HG03064 (cell line): ENCODE measurements around the gene RAX2.
"Not testable (repeated sequence)": the region's sequence is repeated elsewhere in the genome, so short reads cannot be mapped to it uniquely, and the experiment has no call there.

ENCODE experiments used
- ATAC-seq: cut with Tn5 transposase; IDR thresholded peaks from one replicate; pipeline ENCODE4 v1.9.1; 2021; ENCODE audit warnings: low read depth; ENCODE audit not compliant: unreplicated experiment

The RAX2 gene

DNA sequence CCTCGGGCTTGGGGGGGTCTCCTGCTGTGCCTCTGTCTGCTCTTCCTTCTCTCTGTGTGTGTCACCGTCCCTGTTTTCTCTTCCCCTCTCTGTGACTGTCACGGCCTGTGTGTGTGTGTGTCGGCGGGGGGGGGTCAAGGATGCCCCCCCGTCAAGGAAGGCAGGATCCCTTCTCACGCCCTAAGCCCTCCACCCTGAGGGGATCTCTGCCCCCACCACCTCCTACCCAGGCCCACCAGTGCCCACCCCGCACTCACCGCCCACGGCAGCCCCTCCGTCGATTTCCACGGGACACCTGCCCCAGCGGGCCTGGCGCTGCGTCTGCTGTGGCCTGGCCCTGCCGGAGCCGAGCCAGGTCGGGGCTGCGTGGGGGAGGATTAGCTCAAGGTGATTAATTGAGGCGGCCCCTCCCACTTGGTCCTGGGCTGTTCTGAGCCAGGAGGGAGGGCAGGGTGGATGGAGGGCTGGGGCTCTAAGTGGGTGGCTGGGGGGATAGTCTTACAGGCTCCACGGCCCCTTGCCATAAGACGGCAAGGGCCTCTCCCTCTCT lies at the start of gene RAX2:
Gene RAX2, minus strand, starts transcription at position 323 of the 550 bp plus-strand sequence. CDS start 486 bp downstream, outside the sequence.
- no peak for ATAC-seq

DNA sequence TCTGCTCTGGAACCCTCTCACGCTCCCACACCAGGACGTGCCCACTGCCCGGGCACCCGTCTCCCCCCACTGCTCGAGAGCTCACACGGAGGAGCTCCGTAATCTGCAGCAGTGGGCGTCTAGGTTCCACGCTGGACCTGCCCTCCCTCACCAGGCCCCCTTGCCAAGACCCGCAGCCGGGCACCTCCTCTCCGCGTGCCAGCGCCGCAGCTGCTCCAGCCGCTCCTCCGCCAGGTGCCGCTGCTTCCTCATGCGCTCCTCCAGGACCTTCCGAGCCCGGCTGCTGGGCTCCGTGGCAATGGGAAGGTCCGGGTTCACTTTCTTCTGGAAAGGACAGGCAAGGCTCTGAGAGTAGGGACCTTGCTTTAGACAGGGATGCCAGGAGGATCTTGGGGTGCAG lies 49.1 kb upstream of the RAX2 start:
- no peak for ATAC-seq

DNA sequence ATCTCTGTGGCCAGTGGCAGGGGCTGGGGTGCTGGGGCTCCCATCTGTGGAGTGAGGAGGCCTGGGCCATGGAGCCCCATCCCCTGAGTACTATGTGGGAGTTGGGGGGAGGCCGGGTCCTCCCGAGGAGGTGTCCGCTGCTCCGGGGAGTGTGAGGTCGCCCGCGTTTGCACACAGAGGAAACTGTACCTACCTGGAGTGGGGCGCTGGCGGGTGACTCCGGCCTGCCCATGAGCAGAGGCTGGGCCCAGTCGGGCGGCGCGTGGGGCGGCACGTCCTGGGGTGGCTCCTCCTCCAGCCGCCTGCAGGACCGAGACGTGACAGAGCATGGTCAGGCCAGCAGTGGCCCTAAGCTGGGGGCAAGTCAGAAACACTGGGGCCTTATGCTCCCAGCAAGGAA lies 48.0 kb upstream of the RAX2 start:
- ATAC-seq = no peak

DNA sequence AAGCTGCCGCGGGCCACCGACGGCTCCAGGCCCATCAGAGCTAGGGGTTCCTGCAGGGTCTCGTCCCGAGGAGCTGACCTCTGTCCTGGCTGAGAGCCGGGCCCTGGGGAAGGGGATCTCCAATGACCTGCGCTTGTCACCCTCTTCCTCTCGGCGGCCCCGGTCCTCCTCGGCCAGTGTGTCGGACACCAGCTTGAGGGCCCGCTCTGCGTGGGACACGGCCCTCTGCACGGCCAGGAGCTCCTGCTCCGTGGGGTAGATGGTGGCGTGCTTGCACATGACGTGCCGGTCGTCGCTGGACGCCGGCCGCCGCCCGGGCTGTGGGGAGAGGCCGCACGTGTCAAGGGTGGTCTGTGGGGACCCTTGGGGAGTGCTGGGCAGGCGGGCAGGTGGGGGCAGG lies 46.9 kb upstream of the RAX2 start:
- no peak for ATAC-seq

DNA sequence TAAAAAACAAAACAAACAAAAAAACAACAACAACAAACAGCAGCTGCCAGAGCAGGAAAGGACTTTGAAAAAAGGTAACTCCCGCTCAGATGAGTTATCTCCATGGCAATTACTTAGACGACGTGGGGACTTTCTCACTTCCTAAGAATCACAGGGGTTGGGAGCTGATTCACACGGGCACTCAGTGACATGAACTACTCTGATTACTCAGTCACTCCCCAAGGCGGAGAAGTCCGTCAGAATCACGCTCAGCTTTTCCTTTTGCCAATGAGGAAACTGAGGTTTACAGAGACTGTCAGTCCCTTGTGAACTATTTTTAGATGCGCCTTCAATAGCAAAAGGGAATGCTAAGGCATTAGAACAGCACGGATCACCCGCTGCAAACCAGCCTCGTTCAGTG lies 46.4 kb upstream of the RAX2 start:
- ATAC-seq = no peak

DNA sequence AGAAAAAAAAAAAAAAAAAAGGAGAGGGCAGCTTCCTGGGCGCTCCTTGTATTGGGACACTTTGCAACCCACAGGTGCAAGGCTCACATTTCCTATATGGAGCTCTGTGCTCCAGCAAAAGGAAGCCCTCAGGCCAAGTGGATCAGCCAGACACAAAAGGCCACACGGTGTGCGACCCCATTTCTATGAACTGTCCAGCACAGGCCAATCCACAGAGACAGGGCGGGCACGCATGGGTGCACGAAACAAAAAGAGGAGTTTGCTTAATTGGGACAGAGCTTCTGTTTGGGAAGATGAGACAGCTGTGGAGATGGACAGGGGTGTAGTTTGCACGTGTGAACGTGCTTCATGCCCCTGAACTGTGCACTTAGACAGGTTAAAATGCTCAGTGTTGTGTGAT lies 45.7 kb upstream of the RAX2 start:
- ATAC-seq = no peak

DNA sequence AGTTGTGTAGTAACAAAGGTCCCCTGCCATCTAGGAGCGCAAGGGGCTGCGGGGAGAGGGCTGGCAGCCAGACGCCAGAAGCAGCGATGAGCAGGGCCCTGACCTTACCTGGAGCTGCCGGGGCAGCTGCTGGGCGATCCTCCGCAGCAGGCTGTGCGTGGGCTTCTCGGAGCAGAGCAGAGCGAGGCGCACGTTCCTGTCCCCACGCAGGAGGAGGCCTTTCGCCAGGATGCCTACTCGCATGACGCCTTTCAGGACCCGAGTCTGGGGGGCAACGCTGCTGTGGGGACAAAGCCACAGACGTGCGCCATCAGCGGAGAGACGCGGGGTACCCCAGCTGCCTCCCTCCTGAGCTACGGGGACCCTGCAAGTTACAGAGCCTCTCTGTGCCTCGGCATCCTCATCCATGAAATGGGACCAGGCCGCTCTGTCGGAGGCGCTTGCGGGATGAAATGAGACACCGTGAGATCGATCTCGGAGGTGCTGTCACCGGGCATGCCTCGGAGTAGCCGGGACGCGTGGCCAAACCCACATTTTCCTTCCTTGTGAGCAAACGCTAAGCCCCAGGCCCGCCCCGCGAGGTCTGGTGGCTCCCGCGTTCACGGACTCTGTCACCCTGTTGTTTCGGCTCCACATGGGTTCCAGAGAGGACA lies 44.7 kb upstream of the RAX2 start:
- ATAC-seq = no peak

DNA sequence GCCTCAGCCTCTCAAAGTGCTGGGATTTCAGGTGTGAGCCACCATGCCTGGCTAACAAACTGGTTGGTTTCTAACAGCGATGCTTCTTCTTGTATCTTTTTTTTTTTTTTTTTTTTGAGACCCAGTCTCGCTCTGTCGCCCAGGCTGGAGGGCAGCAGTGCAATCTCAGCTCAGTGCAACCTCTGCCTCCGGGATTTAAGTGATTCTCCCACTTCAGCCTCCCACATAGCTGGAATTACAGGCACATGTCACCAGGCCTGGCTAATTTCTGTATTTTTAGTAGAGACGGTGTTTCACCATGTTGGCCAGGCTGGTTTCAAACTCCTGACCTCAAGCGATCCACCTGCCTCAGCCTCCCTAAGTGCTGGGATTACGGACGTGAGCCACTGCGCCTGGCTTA lies 44.1 kb upstream of the RAX2 start:
- not testable (repeated sequence) for ATAC-seq

DNA sequence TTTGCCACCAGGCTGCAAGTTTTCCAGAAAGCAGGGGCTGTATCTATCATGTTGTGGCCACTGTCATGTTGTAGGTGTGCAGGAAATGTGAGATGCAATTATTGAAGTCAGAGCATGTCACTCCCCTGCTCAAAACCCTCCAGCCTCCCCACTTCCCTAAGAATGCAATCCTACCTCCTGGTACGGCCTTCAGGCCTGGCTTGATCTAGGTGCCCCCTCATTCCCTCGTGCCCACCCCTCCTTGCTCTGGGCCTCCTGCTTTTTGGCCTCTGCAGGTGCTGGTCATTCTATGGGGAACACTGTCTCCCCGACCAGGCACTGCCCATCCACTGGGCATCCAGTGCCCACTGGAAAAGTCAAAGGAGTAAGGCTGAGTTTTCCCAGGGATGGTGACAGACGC lies 42.6 kb upstream of the RAX2 start:
- no peak for ATAC-seq

DNA sequence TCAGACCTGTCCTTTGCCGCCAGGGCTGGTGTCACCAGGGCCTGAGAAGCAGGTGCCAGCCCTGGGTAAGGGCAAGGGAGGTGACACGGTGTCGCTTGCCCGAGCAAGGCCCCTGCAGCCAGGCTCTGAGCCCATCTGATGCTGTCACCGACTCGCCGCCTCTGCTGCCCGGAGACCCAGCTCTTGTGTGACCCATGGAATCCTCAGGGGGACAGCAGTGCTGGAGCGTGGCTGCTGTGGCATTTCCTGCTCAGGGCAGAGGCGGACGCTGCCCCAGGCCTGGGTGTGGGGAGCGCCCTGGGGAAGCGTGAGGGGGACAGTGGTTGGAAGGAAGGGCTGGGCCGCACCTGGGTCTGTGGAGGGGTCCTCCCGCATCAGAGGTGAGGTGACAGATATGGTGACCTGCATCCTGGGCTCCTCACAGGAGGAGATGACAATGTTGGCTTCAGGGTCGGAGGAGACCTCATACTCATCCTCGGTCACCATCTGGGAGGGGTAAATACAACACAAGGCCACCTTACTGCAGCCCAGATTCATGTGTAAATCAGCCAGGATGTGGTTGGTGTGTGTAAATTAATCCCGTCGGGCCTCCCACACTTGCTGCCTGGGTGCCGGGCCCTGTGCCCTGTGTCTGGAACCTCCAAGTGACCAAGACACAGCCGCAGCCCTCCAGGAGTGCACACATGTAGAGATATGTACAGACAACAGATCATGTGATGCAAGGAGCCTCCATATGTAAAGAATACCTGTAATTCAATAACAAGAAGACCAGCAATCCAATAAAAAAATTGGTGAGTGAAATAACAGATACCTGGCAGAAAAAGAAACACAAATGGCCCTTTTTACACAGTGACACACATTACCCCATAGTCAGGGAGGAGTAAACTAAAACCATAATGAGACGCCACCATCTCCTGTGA lies 41.7 kb upstream of the RAX2 start:
- no peak for ATAC-seq

DNA sequence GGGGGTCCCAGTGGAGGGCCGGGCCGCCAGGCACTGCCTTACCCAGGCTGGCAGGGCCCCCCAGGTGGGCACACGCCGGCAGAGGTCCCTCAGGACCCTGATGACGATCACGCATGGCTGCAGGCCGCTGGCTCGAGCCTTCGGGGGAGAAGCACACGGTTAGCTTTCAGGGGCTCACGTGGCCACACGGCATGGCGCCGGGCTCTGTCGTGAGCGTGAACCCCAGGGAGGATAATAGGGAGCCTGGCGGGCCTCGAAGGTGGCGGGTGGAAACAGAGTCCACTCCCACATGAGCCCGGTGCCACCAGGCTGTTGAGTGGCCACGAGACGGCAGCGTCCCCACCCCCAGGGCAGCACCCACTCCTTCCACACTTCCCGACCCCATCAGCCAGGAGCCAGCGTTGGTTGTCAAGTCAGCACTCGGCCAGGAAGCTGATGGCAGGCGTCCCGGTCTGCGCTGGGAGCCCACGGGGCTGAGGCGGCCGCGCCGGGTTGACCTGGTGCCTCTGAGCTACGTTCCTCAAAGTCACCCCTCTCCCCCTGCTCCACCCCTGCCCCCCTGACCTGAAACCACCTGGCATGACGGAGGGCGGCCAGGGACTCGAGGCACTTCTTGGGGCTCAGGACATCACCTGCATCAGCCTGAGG lies 38.8 kb upstream of the RAX2 start:
- no peak for ATAC-seq

DNA sequence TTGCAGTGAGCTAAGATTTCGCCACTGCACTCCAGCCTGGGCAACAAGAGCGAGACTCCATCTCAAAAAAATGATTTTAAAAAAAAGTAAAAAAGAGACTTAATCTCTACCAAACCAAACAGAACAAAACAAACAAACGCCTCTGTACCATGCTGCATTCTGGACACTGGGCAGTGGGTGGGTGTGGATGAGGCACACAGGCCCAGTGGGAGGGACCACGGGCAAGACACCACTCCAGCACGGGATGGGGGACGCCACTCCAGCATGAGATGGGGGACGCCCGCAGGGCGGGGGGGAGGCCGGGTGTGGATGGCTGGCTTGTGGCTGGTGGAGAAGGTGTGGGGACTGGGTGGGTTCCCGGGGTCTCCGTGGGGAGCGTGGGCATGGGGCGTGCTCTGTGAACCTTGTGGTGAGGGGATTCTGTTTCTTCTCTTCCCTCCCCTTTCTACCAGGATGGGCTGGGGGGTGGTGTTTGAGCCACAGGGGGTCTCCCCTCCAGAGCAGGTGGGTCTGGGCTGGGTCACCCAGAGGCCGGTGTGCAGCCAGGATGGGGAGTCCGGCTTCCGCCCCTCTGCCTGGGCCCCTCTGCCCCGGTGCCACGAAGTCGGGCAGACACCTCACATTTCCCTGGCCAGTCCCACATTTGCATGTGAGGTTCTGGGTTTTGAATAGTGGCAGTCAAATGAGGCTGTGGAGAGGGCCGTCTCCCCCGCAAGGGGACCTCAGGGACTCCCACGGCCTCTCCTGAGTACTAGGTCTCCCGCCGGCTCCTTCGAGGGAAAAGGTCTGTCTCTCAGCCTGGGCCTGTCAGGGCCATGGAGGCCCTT lies 38.1 kb upstream of the RAX2 start:
- no peak for ATAC-seq

DNA sequence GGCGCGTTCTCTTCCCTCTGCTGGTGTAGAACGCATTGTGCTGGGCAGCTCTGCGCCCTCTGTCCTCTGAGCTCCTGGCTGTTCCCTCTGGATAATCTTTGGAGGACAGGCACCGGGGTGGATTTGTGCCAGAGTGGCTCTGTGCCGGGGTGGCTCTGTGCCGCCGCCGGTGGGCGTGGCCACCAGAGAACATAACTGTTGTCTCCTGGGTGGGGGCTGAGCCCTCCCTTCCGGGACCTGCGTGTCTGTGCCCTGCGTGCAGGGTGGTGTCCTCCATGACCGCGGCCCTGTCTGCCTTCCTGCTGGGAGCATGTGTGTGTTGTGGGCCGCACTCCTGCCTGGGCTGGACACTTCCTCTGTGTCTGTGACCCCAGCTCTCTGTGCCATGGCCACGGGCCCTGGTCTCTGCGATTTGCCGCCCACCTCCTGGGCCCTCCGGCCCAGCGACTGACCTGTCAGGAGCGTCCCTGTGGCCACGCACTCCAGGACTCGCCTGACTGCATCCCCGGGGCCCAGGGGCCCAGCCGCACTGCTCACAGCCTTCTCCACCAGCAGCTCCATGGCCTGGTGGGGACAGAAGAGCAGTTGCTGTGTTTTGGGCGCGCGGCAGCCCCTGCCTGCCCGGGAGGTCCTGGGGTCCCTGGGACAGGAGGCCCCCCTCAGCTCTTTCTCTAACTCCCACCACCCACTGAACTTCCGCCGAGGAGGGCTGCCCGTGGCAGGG lies 36.6 kb upstream of the RAX2 start:
- ATAC-seq = no peak

DNA sequence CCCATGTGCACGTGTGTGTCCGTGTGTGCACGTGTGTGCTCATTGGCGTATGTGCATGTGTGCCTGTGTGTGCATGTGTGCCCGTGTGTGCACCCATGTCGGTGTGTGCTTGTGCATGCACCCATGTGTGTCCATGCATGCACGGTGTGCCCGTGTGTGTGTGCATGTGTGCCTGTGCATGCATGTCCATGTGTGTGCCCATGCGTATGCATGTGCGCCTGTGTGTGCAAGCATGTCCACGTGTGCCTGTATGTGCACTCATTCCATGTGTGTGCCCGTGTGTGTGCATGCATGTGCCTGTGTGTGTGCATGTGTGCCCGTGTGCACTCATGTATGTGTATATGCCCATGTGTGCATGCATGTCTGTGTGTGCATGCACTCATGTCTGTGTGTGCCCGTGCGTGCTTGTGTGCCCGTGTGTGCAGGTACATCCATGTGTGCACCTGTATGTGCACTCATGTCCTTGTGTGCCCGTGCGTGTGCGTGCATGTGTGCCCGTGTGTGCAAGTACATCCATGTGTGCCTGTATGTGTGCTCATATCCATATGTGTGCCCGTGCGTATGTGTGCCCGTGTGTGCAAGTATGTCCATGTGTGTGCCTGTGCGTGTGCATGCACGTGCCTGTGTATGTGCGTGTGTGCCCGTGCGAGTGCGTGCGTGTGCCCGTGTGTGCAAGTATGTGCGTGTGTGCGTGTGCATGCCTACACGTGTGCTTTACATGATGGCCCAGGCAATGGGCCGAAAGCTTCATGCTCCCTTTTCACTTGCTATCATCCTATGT lies 35.7 kb upstream of the RAX2 start:
- ATAC-seq = no peak

DNA sequence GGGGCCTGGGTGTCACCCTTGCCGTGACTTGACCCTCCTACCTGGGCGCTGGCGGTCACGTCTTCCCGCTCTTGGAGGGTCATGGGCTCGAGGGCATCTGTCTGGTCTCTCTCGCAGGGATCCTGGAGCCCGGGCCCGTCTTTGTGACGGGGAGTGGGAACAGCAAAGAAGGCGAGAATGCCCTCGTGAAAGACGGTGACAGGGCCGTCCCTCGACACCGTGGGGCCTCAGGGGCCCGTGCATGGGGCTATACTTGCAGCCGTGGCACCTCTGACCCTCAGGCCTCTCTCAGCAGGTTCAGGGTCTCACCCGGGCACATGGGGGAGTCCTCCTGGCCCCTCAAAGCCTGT lies 35.1 kb upstream of the RAX2 start:
- ATAC-seq = no peak

DNA sequence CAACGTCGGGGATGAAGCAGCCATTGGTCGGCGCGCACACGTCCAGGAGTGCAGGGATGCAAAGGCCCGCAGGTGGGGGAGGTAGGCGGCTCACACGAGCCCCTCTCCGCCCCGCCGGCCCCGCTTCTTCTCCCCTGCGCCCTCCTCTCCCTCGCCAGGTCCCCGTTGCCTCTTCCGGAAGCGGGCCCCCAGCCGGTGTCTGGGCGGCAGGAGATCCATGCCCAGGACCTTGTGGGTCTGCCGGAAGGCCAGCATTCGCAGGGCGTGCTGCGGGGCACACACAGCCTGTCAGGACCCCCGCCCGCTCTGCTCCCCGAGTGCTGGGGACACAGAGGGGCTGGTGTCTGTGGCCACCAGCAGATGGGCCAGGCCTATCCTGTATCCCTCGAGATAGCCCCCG lies 33.8 kb upstream of the RAX2 start:
- no peak for ATAC-seq

DNA sequence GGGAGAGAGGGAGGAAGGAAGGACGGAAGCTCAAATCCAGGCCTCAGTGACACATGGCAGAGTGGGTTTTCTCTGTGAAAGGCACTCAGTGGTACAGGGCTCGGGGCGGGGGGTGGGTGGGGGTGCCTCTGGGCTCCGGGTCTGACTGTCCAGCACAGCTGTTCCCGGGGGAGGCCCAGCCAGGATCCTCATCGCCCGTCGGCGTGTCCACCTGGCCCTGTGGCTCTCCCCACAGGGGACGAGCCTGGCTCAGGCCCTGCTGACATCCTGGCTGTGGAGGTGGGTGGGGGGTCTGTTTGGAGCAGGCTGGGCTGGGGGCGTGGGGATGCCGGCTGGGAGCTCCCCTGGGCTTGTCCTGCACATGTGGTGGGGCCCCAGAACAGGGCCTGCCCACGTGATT lies 32.4 kb upstream of the RAX2 start:
- ATAC-seq = no peak

DNA sequence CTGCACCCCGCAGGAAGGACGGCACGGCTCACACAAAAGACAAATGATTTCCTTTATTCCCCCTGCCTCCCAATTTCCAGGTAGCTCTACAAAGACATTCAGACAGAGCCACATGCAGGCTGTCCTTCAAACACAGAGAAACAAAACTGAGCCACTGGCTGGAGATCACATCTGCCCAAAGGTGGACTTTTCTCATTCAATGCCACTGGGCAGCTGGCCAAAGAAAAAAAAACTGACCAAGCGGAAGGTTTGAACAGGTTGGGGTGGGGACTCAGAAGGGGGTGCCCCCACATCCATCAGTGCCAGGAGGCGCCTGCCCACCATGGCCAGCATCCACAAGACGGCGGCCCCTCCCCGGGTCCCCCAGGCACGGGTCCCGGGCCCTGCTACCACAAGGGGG lies 32.0 kb upstream of the RAX2 start:
- no peak for ATAC-seq
